Upper lobe of left lung (tissue), 4 donors: Measurements from ENCODE around the gene NRXN3.

Experiments used
- CTCF ChIP-seq, 6 experiments: fragments of 450-650 bp in 4 of 6; fragments of 200-600 bp in 2 of 6; sonication (generic) in 2 of 6; IDR thresholded peaks; one replicate each; pipeline ENCODE4 v1.5.1; 2016 to 2019; ENCODE audit warnings: antibody characterized with exemption in 6 of 6
- POLR2A ChIP-seq, 4 donors: fragments of 450-650 bp; IDR thresholded peaks; one replicate each; pipeline ENCODE4 v1.5.1; 2016 to 2017; ENCODE audit warnings: antibody characterized with exemption in 4 of 4, mild to moderate bottlenecking in 2 of 4
- POLR2AphosphoS5 ChIP-seq, 2 donors: sonication (generic); formaldehyde crosslinking; IDR thresholded peaks; one replicate each; pipeline ENCODE4 v1.5.1; 2017; ENCODE audit warnings: antibody characterized with exemption in 2 of 2

DNA sequence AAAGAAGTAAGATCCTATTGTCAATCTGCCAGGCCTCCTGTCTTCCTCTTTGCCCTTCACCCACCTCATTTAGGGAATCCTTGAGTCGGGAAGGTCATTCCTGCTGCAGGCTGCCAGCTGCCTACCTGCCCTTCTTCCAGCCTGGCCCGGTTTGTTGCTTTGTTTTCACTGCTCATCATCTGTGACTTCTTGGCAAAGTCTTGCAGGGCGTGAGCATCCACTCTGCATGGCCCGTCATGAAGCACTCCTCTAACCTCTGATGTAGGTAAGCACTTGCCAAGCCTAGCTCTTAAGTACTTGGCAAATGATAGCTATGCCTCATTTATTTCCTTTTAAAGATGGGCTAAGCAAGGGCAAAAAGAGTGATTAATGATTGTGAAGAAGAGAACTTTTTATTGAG is 192.8 kb downstream of the NRXN3 start:
- TF ChIP-seq CTCF (IDR thresholded peaks at IDR 0.05) (no peak), POLR2A (IDR thresholded peaks at IDR 0.05) (no peak), POLR2AphosphoS5 (IDR thresholded peaks at IDR 0.05) (no peak)
